Erythroblast (primary cell): ENCODE measurements around the gene AKAP13.
A peak's percentile ranks its signal among the peaks of the same experiment; 100 is the strongest.
"Not testable (repeated sequence)": the region's sequence is repeated elsewhere in the genome, so short reads cannot be mapped to it uniquely, and the experiment has no call there.

ENCODE experiments used
- DNase-seq, 2 experiments: peaks; one replicate each; lab custom pipeline; 2025; lab: John Stamatoyannopoulos, UW
- GATA1 ChIP-seq: IDR thresholded peaks from 2 replicates; pipeline ENCODE4 v1.6.1; 2011; ENCODE audit warnings: low read depth, mild to moderate bottlenecking, control low read depth, low read length, moderate library complexity
- POLR2A ChIP-seq: IDR thresholded peaks from 2 replicates; pipeline ENCODE4 v1.6.1; 2011; ENCODE audit warnings: mild to moderate bottlenecking, low read length

The AKAP13 gene

GRCh38 chr15:85380217-85380811 lies at the start of gene AKAP13:
AKAP13 (plus strand) TSS chr15:85380603; CDS start chr15:85485721, 105,118 bp downstream.
- TF ChIP-seq GATA1 (no peak), POLR2A (peak; percentile 35)
- peak; percentile 97 to 98 for DNase-seq

GRCh38 chr15:85330901-85331588 lies 49.4 kb upstream of the AKAP13 start:
- TF ChIP-seq POLR2A (no peak), GATA1 (no peak)
- DNase-seq = peak; percentile 45 to 54

GRCh38 chr15:85331655-85332285 lies 48.6 kb upstream of the AKAP13 start:
- no peak for DNase-seq
- TF ChIP-seq GATA1 (no peak), POLR2A (no peak)

- no peak for TF ChIP-seq POLR2A
- no peak for TF ChIP-seq GATA1
- no peak for DNase-seq
Observed at GRCh38 chr15:85333132-85333831, 47.1 kb upstream of the AKAP13 start.

- TF ChIP-seq POLR2A = no peak
- TF ChIP-seq GATA1 = no peak
- no peak for DNase-seq
Observed at GRCh38 chr15:85334241-85334640, 46.2 kb upstream of the AKAP13 start.

GRCh38 chr15:85335193-85335942 lies 45.0 kb upstream of the AKAP13 start:
- DNase-seq = no peak
- TF ChIP-seq GATA1 = no peak
- no peak for TF ChIP-seq POLR2A

GRCh38 chr15:85336880-85337279 lies 43.5 kb upstream of the AKAP13 start:
- TF ChIP-seq GATA1 (no peak), POLR2A (no peak)
- no peak for DNase-seq

- TF ChIP-seq POLR2A (no peak), GATA1 (no peak)
- DNase-seq = no peak
Observed at GRCh38 chr15:85337425-85338074, 42.9 kb upstream of the AKAP13 start.

- TF ChIP-seq POLR2A (no peak), GATA1 (no peak)
- no peak for DNase-seq
Observed at GRCh38 chr15:85340321-85340665, 40.1 kb upstream of the AKAP13 start.

- TF ChIP-seq POLR2A (no peak), GATA1 (no peak)
- no peak for DNase-seq
Observed at GRCh38 chr15:85340852-85341251, 39.6 kb upstream of the AKAP13 start.

- DNase-seq = not testable (repeated sequence)
Observed at GRCh38 chr15:85342163-85342562, 38.2 kb upstream of the AKAP13 start.

- DNase-seq = not testable (repeated sequence)
Observed at GRCh38 chr15:85343443-85343842, 37.0 kb upstream of the AKAP13 start.

- DNase-seq = not testable (repeated sequence)
Observed at GRCh38 chr15:85344241-85344640, 36.2 kb upstream of the AKAP13 start.

GRCh38 chr15:85344653-85345114 lies 35.7 kb upstream of the AKAP13 start:
- not testable (repeated sequence) for DNase-seq

GRCh38 chr15:85345196-85345918 lies 35.0 kb upstream of the AKAP13 start:
- DNase-seq = not testable (repeated sequence)

- DNase-seq = not testable (repeated sequence)
Observed at GRCh38 chr15:85346462-85347084, 33.8 kb upstream of the AKAP13 start.
